Nephron (organoid): ENCODE data around the gene HSPD1.
"Not testable (repeated sequence)": the region's sequence is repeated elsewhere in the genome, so short reads cannot be mapped to it uniquely, and the experiment has no call there.

Source experiments
- H3K27ac Mint-ChIP-seq, 3 experiments: 2 replicates each; pipeline ENCODE4 v1.8.0; 2020; ENCODE audit warnings: mixed read lengths in 3 of 3, mild to moderate bottlenecking in 2 of 3, moderate library complexity in 1 of 3
- H3K27me3 Mint-ChIP-seq: 2 replicates; pipeline ENCODE4 v1.8.0; 2021; ENCODE audit warnings: low read depth, mild to moderate bottlenecking, moderate library complexity, mixed read lengths
- H3K36me3 Mint-ChIP-seq: 2 replicates; pipeline ENCODE4 v1.8.0; 2020; ENCODE audit warnings: low read depth, mixed read lengths
- H3K4me1 Mint-ChIP-seq: 2 replicates; pipeline ENCODE4 v1.8.0; 2020; ENCODE audit warnings: mixed read lengths
- H3K4me3 Mint-ChIP-seq, 3 experiments: 2 replicates each; pipeline ENCODE4 v1.8.0; 2020; ENCODE audit warnings: mild to moderate bottlenecking in 3 of 3, mixed read lengths in 3 of 3, moderate library complexity in 2 of 3
- H3K9me3 Mint-ChIP-seq: 2 replicates; pipeline ENCODE4 v1.8.0; 2020; ENCODE audit warnings: mixed read lengths
- TF ChIP-seq, protein P1 (sequence below), 3 experiments: fragments of 200-600 bp; sonication (generic); IDR thresholded peaks; one replicate each; pipeline ENCODE4 v1.5.0; 2021; ENCODE audit warnings: antibody characterized with exemption in 3 of 3; ENCODE audit not compliant: unreplicated experiment in 3 of 3

Gene HSPD1

GRCh38 chr2:197495433-197496134 lies 4.1 kb downstream of the HSPD1 start:
- H3K4me3 Mint-ChIP-seq = no peak overlapping the region
- H3K27ac Mint-ChIP-seq = no peak overlapping the region
- H3K9me3 Mint-ChIP-seq = no peaks in the 10 kb centered on the region
- peaks cover 56% of the 10 kb centered on the region for H3K36me3 Mint-ChIP-seq
- H3K4me1 Mint-ChIP-seq = peaks cover 27% of the 10 kb centered on the region
- TF ChIP-seq, protein P1, sequence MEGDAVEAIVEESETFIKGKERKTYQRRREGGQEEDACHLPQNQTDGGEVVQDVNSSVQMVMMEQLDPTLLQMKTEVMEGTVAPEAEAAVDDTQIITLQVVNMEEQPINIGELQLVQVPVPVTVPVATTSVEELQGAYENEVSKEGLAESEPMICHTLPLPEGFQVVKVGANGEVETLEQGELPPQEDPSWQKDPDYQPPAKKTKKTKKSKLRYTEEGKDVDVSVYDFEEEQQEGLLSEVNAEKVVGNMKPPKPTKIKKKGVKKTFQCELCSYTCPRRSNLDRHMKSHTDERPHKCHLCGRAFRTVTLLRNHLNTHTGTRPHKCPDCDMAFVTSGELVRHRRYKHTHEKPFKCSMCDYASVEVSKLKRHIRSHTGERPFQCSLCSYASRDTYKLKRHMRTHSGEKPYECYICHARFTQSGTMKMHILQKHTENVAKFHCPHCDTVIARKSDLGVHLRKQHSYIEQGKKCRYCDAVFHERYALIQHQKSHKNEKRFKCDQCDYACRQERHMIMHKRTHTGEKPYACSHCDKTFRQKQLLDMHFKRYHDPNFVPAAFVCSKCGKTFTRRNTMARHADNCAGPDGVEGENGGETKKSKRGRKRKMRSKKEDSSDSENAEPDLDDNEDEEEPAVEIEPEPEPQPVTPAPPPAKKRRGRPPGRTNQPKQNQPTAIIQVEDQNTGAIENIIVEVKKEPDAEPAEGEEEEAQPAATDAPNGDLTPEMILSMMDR (IDR thresholded peaks at IDR 0.05; ENCODE audit: unreplicated experiment in 3 of 3) = no peak
- no peaks in the 10 kb centered on the region for H3K27me3 Mint-ChIP-seq

DNA sequence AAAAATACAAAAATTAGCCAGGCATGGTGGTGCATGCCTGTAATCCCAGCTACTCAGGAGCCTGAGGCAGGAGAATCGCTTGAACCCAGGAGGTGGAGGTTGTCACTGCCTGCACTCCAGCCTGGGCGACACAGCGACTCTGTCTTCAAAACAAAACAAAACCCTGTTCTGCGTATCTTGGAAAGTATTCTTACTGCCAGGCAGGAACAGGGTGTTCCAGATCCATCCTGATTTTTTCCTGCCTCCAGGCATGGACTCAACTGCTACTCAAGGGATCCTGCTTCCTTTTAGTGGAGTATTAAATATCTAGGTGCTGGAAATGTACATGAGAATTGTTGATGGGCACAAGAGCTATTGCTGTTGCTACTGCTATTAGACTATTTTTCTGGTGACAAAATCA lies 12.3 kb downstream of the HSPD1 start:
- no peak overlapping the region for H3K27ac Mint-ChIP-seq
- TF ChIP-seq, protein P1 (IDR thresholded peaks at IDR 0.05; ENCODE audit: unreplicated experiment in 3 of 3) = no peak
- no peak overlapping the region for H3K4me3 Mint-ChIP-seq
- no peaks in the 10 kb centered on the region for H3K4me1 Mint-ChIP-seq
- peaks cover 2% of the 10 kb centered on the region for H3K9me3 Mint-ChIP-seq
- H3K36me3 Mint-ChIP-seq = peaks cover 71% of the 10 kb centered on the region
- H3K27me3 Mint-ChIP-seq = no peaks in the 10 kb centered on the region

DNA sequence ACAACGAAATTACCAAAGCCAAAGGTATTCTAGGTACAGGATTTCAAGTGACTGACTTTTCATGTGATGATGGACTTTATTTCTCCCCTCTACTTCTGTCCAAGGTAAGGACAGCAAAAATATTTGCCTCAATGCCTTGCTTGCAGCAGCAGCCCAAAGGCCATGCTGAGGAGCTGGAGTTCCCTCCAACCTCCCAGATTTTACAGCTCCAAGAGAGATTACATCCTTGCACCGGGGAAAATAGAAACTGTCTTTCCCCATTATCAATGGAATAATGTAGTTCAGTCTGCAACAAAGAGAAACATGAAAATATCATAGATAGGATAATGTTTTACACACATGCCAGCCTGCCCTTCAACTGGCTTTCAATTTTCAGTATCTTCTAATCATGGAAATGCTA lies 13.5 kb downstream of the HSPD1 start:
- TF ChIP-seq, protein P1 (IDR thresholded peaks at IDR 0.05; ENCODE audit: unreplicated experiment in 3 of 3) = no peak
- H3K36me3 Mint-ChIP-seq = peaks cover 63% of the 10 kb centered on the region
- H3K27me3 Mint-ChIP-seq = no peaks in the 10 kb centered on the region
- no peaks in the 10 kb centered on the region for H3K4me1 Mint-ChIP-seq
- H3K9me3 Mint-ChIP-seq = peaks cover 2% of the 10 kb centered on the region
- H3K27ac Mint-ChIP-seq = no peak overlapping the region
- H3K4me3 Mint-ChIP-seq = no peak overlapping the region

- not testable (repeated sequence) for H3K9me3 Mint-ChIP-seq, H3K27ac Mint-ChIP-seq, H3K4me1 Mint-ChIP-seq, H3K27me3 Mint-ChIP-seq, H3K4me3 Mint-ChIP-seq
- peaks cover 52% of the 10 kb centered on the region for H3K36me3 Mint-ChIP-seq
Measured at GRCh38 chr2:197484248-197484647, 15.4 kb downstream of the HSPD1 start.

DNA sequence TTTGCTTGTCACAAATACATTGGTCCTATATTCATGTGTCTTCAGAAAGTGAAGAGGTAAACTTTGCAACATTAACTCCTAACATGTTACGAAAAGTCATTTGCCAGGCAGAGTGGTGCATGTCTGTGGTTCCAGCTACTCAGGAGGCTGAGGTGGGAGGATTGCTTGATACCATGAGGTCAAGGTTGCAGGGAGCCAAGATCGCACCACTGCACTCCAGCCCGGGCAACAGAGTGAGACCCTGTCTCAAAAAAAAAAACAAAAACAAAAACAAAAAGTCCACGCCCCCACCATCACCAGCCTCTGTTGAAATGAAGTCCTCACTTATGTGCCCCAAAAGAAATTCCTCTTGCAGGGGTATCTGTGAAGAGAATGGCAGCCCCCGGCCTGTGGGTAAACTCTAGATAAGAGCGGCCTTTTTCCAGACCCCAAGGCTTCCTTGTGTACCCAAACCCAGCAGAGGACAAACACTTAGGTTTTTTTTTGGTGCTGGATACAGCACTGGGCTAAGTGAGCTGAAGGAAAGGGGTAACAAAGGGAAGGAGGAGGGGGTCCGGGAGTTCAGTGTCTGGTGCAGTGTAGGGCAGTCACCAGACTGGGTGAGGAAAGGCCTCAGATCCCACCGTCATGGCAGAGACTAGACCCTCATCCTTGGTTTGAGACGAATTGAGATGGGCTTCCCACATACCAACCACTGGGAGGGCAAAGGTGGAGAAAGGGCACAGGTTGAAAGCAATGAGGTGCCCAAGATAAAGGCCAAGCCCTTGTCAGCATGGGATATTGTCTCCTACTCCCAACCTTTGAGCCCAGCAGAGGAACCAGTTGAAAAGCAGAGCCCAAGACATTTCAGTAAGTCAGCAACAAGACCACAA lies 19.2 kb downstream of the HSPD1 start:
- Mint-ChIP-seq H3K27me3 (no peaks in the 10 kb centered on the region), H3K27ac (no peak overlapping the region), H3K9me3 (peaks cover 2% of the 10 kb centered on the region), H3K4me1 (no peaks in the 10 kb centered on the region), H3K4me3 (no peak overlapping the region), H3K36me3 (peaks cover 39% of the 10 kb centered on the region)
- TF ChIP-seq, protein P1 (IDR thresholded peaks at IDR 0.05; ENCODE audit: unreplicated experiment in 3 of 3) = no peak

GRCh38 chr2:197477797-197478196 lies 21.8 kb downstream of the HSPD1 start:
- no peak overlapping the region for H3K4me3 Mint-ChIP-seq
- H3K4me1 Mint-ChIP-seq = no peaks in the 10 kb centered on the region
- H3K36me3 Mint-ChIP-seq = peaks cover 33% of the 10 kb centered on the region
- no peaks in the 10 kb centered on the region for H3K9me3 Mint-ChIP-seq
- no peaks in the 10 kb centered on the region for H3K27me3 Mint-ChIP-seq
- TF ChIP-seq, protein P1 (IDR thresholded peaks at IDR 0.05; ENCODE audit: unreplicated experiment in 3 of 3) = no peak
- no peak overlapping the region for H3K27ac Mint-ChIP-seq
